Measurements from ENCODE around the gene POLR2H.

DNA sequence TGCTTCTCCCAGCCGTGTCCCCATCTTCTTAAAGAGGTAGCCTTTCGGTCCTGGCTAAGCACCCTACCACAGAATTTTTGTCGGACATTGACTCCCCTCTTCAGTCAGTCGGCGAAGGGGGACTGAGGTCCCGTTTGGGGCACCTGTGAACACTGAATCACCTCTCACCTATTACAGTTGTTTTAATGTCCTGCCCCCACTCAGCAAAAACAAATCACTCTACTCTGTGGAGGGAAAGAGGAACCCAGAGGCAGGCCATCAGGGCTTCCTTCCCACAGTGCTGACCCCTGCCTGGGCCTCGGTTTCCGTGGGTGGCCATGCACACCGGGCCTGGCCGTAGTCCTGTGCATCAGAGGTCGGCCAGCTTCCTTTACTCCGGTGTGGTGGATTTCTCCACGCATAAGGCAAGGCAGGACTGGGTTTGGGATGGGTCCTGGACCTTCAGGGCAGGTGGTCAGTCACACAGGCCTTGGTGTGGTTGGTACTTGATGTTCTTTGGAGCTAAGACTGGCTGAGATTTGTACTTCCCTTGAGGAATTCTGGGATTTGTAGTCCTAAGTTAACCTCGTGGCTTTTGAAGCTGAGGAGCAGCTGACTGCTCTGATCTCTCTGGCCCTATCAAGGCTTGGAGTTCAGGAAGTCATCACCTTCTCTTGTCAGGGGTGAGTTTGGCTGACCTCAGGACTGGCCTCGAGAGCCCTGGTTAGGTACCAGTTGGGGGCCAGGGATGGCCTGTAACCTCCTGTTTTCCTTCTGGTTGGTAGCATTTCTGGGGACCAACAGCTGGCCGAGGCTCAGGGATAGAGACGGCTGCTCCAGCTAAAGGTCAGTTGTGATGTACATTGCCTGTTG lies 24.7 kb upstream of the POLR2H start:
- TF ChIP-seq CTCF (conservative IDR thresholded peaks at IDR 0.05; ENCODE audit: low read depth, low read length): no peak
- no peak for TF ChIP-seq EZH2 (IDR thresholded peaks at IDR 0.05; ENCODE audit: borderline replicate concordance, low read depth, low read length, poor library complexity, severe bottlenecking)
